ENCODE results near the gene CNTD1.

DNA sequence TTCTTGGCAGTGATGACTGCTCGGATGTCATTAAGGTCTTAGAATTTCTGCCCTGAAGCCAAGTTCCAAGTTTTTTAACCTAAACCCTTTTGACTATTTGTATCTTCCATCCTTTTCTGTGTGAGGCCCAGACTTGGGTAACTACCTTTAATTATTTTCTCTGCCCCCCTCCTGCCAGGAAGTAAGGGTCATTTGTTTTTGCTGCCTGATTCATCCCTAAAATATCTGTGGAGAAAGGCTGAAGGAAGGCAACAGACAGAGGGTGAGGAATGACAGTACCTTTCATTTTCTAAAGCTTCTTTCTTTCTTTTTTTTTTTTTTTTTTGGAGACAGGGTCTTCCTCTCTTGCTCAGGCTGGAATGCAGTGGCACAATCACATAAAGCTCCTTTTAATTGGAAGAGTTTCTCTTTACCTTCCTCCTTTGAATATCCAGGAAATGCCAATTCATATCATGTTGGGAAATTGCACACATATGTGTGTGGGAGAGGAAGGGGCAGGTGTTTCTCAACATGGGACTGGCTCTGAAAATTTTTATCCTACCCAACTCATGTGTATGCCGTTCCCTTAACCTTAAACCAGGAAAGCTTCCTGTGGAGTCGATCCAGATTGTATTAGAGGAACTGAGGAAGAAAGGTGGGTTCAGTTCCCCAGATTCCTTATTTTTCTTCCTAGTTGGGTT lies 24.5 kb upstream of the CNTD1 start:
- TF ChIP-seq, protein P1, sequence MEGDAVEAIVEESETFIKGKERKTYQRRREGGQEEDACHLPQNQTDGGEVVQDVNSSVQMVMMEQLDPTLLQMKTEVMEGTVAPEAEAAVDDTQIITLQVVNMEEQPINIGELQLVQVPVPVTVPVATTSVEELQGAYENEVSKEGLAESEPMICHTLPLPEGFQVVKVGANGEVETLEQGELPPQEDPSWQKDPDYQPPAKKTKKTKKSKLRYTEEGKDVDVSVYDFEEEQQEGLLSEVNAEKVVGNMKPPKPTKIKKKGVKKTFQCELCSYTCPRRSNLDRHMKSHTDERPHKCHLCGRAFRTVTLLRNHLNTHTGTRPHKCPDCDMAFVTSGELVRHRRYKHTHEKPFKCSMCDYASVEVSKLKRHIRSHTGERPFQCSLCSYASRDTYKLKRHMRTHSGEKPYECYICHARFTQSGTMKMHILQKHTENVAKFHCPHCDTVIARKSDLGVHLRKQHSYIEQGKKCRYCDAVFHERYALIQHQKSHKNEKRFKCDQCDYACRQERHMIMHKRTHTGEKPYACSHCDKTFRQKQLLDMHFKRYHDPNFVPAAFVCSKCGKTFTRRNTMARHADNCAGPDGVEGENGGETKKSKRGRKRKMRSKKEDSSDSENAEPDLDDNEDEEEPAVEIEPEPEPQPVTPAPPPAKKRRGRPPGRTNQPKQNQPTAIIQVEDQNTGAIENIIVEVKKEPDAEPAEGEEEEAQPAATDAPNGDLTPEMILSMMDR (conservative IDR thresholded peaks at IDR 0.05; ENCODE audit: low read length) = no peak
- TF ChIP-seq EZH2phosphoT487 (IDR thresholded peaks at IDR 0.05; ENCODE audit: borderline replicate concordance) = no peak

All from Loucy (cell line).